ENCODE measurements around the gene BAIAP2L1. TPM values are rescaled to one million over a fixed set of nuclear protein-coding genes. Genes with fewer than 3 reads are reported as not detected.

The BAIAP2L1 gene
- total RNA-seq, 3 donors from 2014 or later (not counting 1 experiment from before 2014, with no cell fraction given): not detected

- no peaks in the 10 kb centered on the region for H3K4me1 Mint-ChIP-seq
- no peak overlapping the region for H3K27ac ChIP-seq (ENCODE audit: low read length)
- H3K9me3 Mint-ChIP-seq: no peaks in the 10 kb centered on the region
- no peak for TF ChIP-seq CTCF (IDR thresholded peaks at IDR 0.05)
- H3K36me3 ChIP-seq (ENCODE audit: control insufficient read depth, insufficient read depth, low read length): no peaks in the 10 kb centered on the region
- no peaks in the 10 kb centered on the region for H3K9me3 ChIP-seq (ENCODE audit: control insufficient read depth, insufficient read depth, low read length)
- no peaks in the 10 kb centered on the region for H3K27me3 ChIP-seq (ENCODE audit: control insufficient read depth, insufficient read depth, low read length)
- no peak for DNase-seq
- ATAC-seq: no peak
- H3K27ac Mint-ChIP-seq: no peak overlapping the region
- no peaks in the 10 kb centered on the region for H3K4me1 ChIP-seq (ENCODE audit: control insufficient read depth, insufficient read depth, low read length)
- no peak overlapping the region for H3K4me3 Mint-ChIP-seq
- no peaks in the 10 kb centered on the region for H3K36me3 Mint-ChIP-seq
- H3K4me3 ChIP-seq (ENCODE audit: low read length): no peak overlapping the region
- 93% methylated on average over 9 of the region's 9 CpGs for WGBS (ENCODE audit: insufficient coverage)
- intact Hi-C loops (cut with micrococcal nuclease): no loop called here
- H3K27me3 Mint-ChIP-seq (ENCODE audit: low read depth in 2 of 2): peaks cover 0 to 10% of the 10 kb centered on the region in 2 donors
Observed at GRCh38 chr7:98406827-98407226, 5.9 kb upstream of the BAIAP2L1 start.

GRCh38 chr7:98404840-98405239 is 4.0 kb upstream of the BAIAP2L1 start:
- Mint-ChIP-seq H3K36me3 (no peaks in the 10 kb centered on the region), H3K27me3 (ENCODE audit: low read depth in 2 of 2) (peaks cover 2 to 15% of the 10 kb centered on the region in 2 donors), H3K4me3 (no peak overlapping the region), H3K27ac (no peak overlapping the region), H3K4me1 (no peaks in the 10 kb centered on the region), H3K9me3 (no peaks in the 10 kb centered on the region)
- peaks cover 9% of the 10 kb centered on the region for H3K4me1 ChIP-seq (ENCODE audit: control insufficient read depth, insufficient read depth, low read length)
- TF ChIP-seq CTCF (IDR thresholded peaks at IDR 0.05): no peak
- intact Hi-C loops (cut with micrococcal nuclease): no loop called here
- no peaks in the 10 kb centered on the region for H3K9me3 ChIP-seq (ENCODE audit: control insufficient read depth, insufficient read depth, low read length)
- ATAC-seq (no peak), DNase-seq (no peak)
- H3K36me3 ChIP-seq (ENCODE audit: control insufficient read depth, insufficient read depth, low read length): no peaks in the 10 kb centered on the region
- H3K27me3 ChIP-seq (ENCODE audit: control insufficient read depth, insufficient read depth, low read length): peaks cover 5% of the 10 kb centered on the region
- WGBS (ENCODE audit: insufficient coverage): 92% methylated on average over 2 of the region's 2 CpGs
- no peak overlapping the region for H3K27ac ChIP-seq (ENCODE audit: low read length)
- no peak overlapping the region for H3K4me3 ChIP-seq (ENCODE audit: low read length)

- 26% methylated on average over 19 of the region's 22 CpGs for WGBS (ENCODE audit: insufficient coverage)
- Mint-ChIP-seq H3K36me3 (no peaks in the 10 kb centered on the region), H3K4me1 (no peaks in the 10 kb centered on the region), H3K4me3 (peak overlapping the region; percentile 79), H3K27ac (peak overlapping the region in 1 of 2 donors; percentile 21), H3K27me3 (ENCODE audit: low read depth in 2 of 2) (peaks cover 27 to 36% of the 10 kb centered on the region in 2 donors), H3K9me3 (no peaks in the 10 kb centered on the region)
- intact Hi-C loops (cut with micrococcal nuclease): no loop called here
- Histone ChIP-seq H3K36me3 (ENCODE audit: control insufficient read depth, insufficient read depth, low read length) (no peaks in the 10 kb centered on the region), H3K9me3 (ENCODE audit: control insufficient read depth, insufficient read depth, low read length) (no peaks in the 10 kb centered on the region), H3K27me3 (ENCODE audit: control insufficient read depth, insufficient read depth, low read length) (peaks cover 5% of the 10 kb centered on the region), H3K27ac (ENCODE audit: low read length) (no peak overlapping the region), H3K4me1 (ENCODE audit: control insufficient read depth, insufficient read depth, low read length) (peaks cover 9% of the 10 kb centered on the region), H3K4me3 (ENCODE audit: low read length) (no peak overlapping the region)
- ATAC-seq (no peak), DNase-seq (no peak)
- TF ChIP-seq CTCF (IDR thresholded peaks at IDR 0.05): no peak
Observed at GRCh38 chr7:98399890-98400541, 874 bp downstream of the BAIAP2L1 start.

- peaks cover 9% of the 10 kb centered on the region for H3K4me1 ChIP-seq (ENCODE audit: control insufficient read depth, insufficient read depth, low read length)
- no peaks in the 10 kb centered on the region for H3K36me3 ChIP-seq (ENCODE audit: control insufficient read depth, insufficient read depth, low read length)
- H3K27me3 ChIP-seq (ENCODE audit: control insufficient read depth, insufficient read depth, low read length): peaks cover 5% of the 10 kb centered on the region
- peak overlapping the region in 1 of 2 donors; percentile 21 for H3K27ac Mint-ChIP-seq
- peak overlapping the region; percentile 79 for H3K4me3 Mint-ChIP-seq
- no peaks in the 10 kb centered on the region for H3K9me3 ChIP-seq (ENCODE audit: control insufficient read depth, insufficient read depth, low read length)
- no peaks in the 10 kb centered on the region for H3K36me3 Mint-ChIP-seq
- H3K4me3 ChIP-seq (ENCODE audit: low read length): no peak overlapping the region
- H3K9me3 Mint-ChIP-seq: no peaks in the 10 kb centered on the region
- no peak overlapping the region for H3K27ac ChIP-seq (ENCODE audit: low read length)
- WGBS (ENCODE audit: insufficient coverage): 46% methylated on average over 4 of the region's 7 CpGs
- DNase-seq: no peak
- ATAC-seq: no peak
- no peak for TF ChIP-seq CTCF (IDR thresholded peaks at IDR 0.05)
- intact Hi-C loops (cut with micrococcal nuclease): no loop called here
- H3K4me1 Mint-ChIP-seq: no peaks in the 10 kb centered on the region
- H3K27me3 Mint-ChIP-seq (ENCODE audit: low read depth in 2 of 2): peaks cover 27 to 36% of the 10 kb centered on the region in 2 donors
Observed at GRCh38 chr7:98399462-98399861, 1.4 kb downstream of the BAIAP2L1 start.
